Measurements from ENCODE around the gene TMEM225B. TPM values are rescaled to one million over a fixed set of nuclear protein-coding genes. Genes with fewer than 3 reads are reported as not detected.

Gene TMEM225B
- total and polyA plus RNA-seq, 9 donors: 0.25 to 3.5 (median 1.2) TPM

- H3K27me3 ChIP-seq: no peaks in the 10 kb centered on the region
- no peaks in the 10 kb centered on the region for H3K4me1 ChIP-seq (ENCODE audit: insufficient read depth)
- intact Hi-C loops (cut with DNase I): no loop called here
- no peaks in the 10 kb centered on the region for H3K36me3 ChIP-seq
- DNase-seq: no peak
- no peak overlapping the region for H3K27ac ChIP-seq
- 90 to 95% (median 94%) methylated on average over 22 to 23 of the region's 23 CpGs for WGBS, 3 donors
- TF ChIP-seq CTCF (IDR thresholded peaks at IDR 0.05): no peak
- TF ChIP-seq EP300 (IDR thresholded peaks at IDR 0.05): no peak
- TF ChIP-seq POLR2A (IDR thresholded peaks at IDR 0.05): no peak
- no peaks in the 10 kb centered on the region for H3K9me3 ChIP-seq
- H3K4me3 ChIP-seq: no peak overlapping the region
Measured at GRCh38 chr7:99638731-99639130, 40.7 kb downstream of the TMEM225B start.

GRCh38 chr7:99639267-99639666 lies 41.2 kb downstream of the TMEM225B start:
- H3K27ac ChIP-seq: no peak overlapping the region
- H3K27me3 ChIP-seq: no peaks in the 10 kb centered on the region
- no peaks in the 10 kb centered on the region for H3K4me1 ChIP-seq (ENCODE audit: insufficient read depth)
- no peak for TF ChIP-seq CTCF (IDR thresholded peaks at IDR 0.05)
- intact Hi-C loops (cut with DNase I): no loop called here
- H3K9me3 ChIP-seq: no peaks in the 10 kb centered on the region
- H3K36me3 ChIP-seq: no peaks in the 10 kb centered on the region
- H3K4me3 ChIP-seq: no peak overlapping the region
- DNase-seq: no peak

GRCh38 chr7:99642027-99642426 lies 44.0 kb downstream of the TMEM225B start:
- TF ChIP-seq EP300 (IDR thresholded peaks at IDR 0.05) (no peak), CTCF (IDR thresholded peaks at IDR 0.05) (no peak), POLR2A (IDR thresholded peaks at IDR 0.05) (no peak)
- DNase-seq: no peak
- intact Hi-C loops (cut with DNase I): no loop called here
- 95 to 100% (median 97%) methylated on average over 1 of the region's 1 CpG for WGBS, 3 donors
- H3K9me3 ChIP-seq: no peaks in the 10 kb centered on the region
- H3K4me3 ChIP-seq: no peak overlapping the region
- no peaks in the 10 kb centered on the region for H3K4me1 ChIP-seq (ENCODE audit: insufficient read depth)
- H3K27me3 ChIP-seq: no peaks in the 10 kb centered on the region
- no peak overlapping the region for H3K27ac ChIP-seq
- no peaks in the 10 kb centered on the region for H3K36me3 ChIP-seq

GRCh38 chr7:99643464-99643863 lies 45.4 kb downstream of the TMEM225B start:
- Histone ChIP-seq H3K36me3 (no peaks in the 10 kb centered on the region), H3K4me1 (ENCODE audit: insufficient read depth) (no peaks in the 10 kb centered on the region), H3K27me3 (no peaks in the 10 kb centered on the region), H3K9me3 (no peaks in the 10 kb centered on the region), H3K27ac (no peak overlapping the region), H3K4me3 (no peak overlapping the region)
- TF ChIP-seq EP300 (IDR thresholded peaks at IDR 0.05) (no peak), CTCF (IDR thresholded peaks at IDR 0.05) (no peak), POLR2A (IDR thresholded peaks at IDR 0.05) (no peak)
- DNase-seq: no peak
- 77 to 88% (median 88%) methylated on average over 2 of the region's 2 CpGs for WGBS, 3 donors
- intact Hi-C loops (cut with DNase I): no loop called here

- no peaks in the 10 kb centered on the region for H3K9me3 ChIP-seq
- 91 to 98% (median 95%) methylated on average over 3 of the region's 3 CpGs for WGBS, 3 donors
- no peak for DNase-seq
- no peaks in the 10 kb centered on the region for H3K27me3 ChIP-seq
- H3K36me3 ChIP-seq: no peaks in the 10 kb centered on the region
- intact Hi-C loops (cut with DNase I): no loop called here
- no peak overlapping the region for H3K27ac ChIP-seq
- H3K4me1 ChIP-seq (ENCODE audit: insufficient read depth): no peaks in the 10 kb centered on the region
- no peak for TF ChIP-seq EP300 (IDR thresholded peaks at IDR 0.05)
- TF ChIP-seq POLR2A (IDR thresholded peaks at IDR 0.05): no peak
- no peak for TF ChIP-seq CTCF (IDR thresholded peaks at IDR 0.05)
- H3K4me3 ChIP-seq: no peak overlapping the region
Measured at GRCh38 chr7:99644431-99644830, 46.4 kb downstream of the TMEM225B start.

Data from ovary (tissue), 9 donors.